ENCODE data around the gene MOSPD2. TPM values are rescaled to one million over a fixed set of nuclear protein-coding genes. Genes with fewer than 3 reads are reported as not detected.

The MOSPD2 gene
- polyA plus RNA-seq, 1 experiment: 7.1 TPM

DNA sequence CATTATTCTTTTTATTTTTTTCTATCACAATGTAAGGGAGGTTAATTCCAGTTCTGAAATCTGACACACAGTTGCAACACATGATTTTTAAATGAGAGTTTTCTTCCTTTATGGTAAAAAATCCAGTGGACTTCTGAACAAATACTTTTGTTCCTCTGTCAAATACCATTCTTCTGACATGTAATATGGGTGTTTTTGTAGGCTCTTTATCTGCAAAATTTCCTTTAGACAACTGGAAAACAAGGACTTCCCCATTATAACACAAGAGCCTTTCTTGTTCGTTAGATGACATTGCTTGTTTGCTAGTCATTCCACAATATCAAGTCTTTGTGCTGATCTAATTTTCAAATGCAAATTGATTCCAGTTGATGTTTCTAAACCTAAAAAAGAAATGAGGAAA is 8.0 kb upstream of the MOSPD2 start:
- Histone ChIP-seq H3K4me3 (ENCODE audit: low read depth, low read length) (no peak overlapping the region), H3K36me3 (ENCODE audit: control insufficient read depth, insufficient read depth, low read length) (no peaks in the 10 kb centered on the region), H3K27me3 (ENCODE audit: control insufficient read depth, insufficient read depth, low read length) (no peaks in the 10 kb centered on the region)
- TF ChIP-seq, protein P1, sequence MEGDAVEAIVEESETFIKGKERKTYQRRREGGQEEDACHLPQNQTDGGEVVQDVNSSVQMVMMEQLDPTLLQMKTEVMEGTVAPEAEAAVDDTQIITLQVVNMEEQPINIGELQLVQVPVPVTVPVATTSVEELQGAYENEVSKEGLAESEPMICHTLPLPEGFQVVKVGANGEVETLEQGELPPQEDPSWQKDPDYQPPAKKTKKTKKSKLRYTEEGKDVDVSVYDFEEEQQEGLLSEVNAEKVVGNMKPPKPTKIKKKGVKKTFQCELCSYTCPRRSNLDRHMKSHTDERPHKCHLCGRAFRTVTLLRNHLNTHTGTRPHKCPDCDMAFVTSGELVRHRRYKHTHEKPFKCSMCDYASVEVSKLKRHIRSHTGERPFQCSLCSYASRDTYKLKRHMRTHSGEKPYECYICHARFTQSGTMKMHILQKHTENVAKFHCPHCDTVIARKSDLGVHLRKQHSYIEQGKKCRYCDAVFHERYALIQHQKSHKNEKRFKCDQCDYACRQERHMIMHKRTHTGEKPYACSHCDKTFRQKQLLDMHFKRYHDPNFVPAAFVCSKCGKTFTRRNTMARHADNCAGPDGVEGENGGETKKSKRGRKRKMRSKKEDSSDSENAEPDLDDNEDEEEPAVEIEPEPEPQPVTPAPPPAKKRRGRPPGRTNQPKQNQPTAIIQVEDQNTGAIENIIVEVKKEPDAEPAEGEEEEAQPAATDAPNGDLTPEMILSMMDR (IDR thresholded peaks at IDR 0.05; ENCODE audit: insufficient read depth, low read depth, low read length): no peak
- POLR2A ChIA-PET: no interaction called here
- CTCF ChIA-PET: no interaction called here
- DNase-seq (ENCODE audit: low read depth): peak; percentile 15

DNA sequence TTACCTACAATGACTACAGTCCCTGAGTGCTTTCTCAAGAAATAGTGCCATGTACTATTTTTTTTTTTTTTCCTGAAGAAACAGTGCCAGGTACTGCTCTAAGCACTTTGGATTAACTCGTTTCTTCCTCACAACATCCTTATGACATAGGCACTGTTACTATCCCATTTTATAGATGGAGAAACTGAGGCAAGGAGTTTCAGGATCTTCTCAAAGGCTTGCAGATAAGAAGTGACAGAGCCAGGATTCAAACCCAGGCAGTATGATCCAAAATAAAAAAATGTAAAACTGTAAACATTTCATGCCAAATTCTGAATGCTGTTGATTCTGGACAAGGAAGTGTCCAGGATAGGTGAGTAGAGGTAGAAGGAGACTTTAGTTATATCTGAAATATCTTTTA is 1.5 kb upstream of the MOSPD2 start:
- POLR2A ChIA-PET: no interaction called here
- CTCF ChIA-PET: no interaction called here
- no peaks in the 10 kb centered on the region for H3K36me3 ChIP-seq (ENCODE audit: control insufficient read depth, insufficient read depth, low read length)
- DNase-seq (ENCODE audit: low read depth): no peak
- H3K27me3 ChIP-seq (ENCODE audit: control insufficient read depth, insufficient read depth, low read length): no peaks in the 10 kb centered on the region
- TF ChIP-seq, protein P1 (IDR thresholded peaks at IDR 0.05; ENCODE audit: insufficient read depth, low read depth, low read length): no peak
- H3K4me3 ChIP-seq (ENCODE audit: low read depth, low read length): no peak overlapping the region

DNA sequence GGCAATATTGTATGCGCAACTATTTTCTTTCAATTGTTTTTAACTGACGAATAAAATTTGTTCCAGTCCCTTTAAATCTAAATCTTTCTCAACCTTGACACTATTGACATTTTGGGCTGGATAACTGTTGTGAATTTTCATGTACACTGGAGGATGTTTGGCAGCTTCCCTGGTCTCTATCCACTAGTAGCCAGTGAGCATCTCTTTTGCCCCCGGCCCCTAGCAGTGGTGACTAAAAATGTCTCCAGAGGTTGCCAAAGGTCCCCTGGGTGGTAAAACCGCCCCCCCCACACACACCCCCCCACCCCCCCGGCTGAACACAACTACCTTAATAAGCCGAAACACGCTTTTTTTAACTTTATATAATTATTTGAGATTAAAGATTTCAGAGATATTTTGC is 866 bp upstream of the MOSPD2 start:
- H3K4me3 ChIP-seq (ENCODE audit: low read depth, low read length): peak overlapping the region; percentile 67
- CTCF ChIA-PET: no interaction called here
- no peak for DNase-seq (ENCODE audit: low read depth)
- POLR2A ChIA-PET: no interaction called here
- no peaks in the 10 kb centered on the region for H3K27me3 ChIP-seq (ENCODE audit: control insufficient read depth, insufficient read depth, low read length)
- TF ChIP-seq, protein P1 (IDR thresholded peaks at IDR 0.05; ENCODE audit: insufficient read depth, low read depth, low read length): no peak
- no peaks in the 10 kb centered on the region for H3K36me3 ChIP-seq (ENCODE audit: control insufficient read depth, insufficient read depth, low read length)

DNA sequence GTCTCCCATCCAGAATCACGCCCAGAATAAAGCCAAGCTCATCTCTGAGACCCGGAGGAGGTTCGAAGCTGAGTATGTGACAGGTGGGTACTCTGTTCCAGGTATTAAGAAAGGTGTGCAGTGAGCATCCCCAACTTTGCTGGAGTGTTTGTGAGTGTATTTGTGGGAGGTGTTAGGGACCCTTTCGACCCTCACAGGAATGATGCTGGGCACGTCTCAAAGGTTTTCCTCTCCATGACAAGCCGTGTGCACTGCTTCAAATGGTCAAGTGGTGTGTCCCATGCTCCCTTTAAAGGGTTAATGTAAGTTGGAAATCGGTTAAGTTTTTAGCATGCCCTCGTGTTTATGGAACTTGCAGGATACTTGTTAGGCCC is 442 bp downstream of the MOSPD2 start:
- no peaks in the 10 kb centered on the region for H3K36me3 ChIP-seq (ENCODE audit: control insufficient read depth, insufficient read depth, low read length)
- POLR2A ChIA-PET: no interaction called here
- H3K4me3 ChIP-seq (ENCODE audit: low read depth, low read length): peak overlapping the region; percentile 76
- DNase-seq (ENCODE audit: low read depth): no peak
- TF ChIP-seq, protein P1 (IDR thresholded peaks at IDR 0.05; ENCODE audit: insufficient read depth, low read depth, low read length): no peak
- H3K27me3 ChIP-seq (ENCODE audit: control insufficient read depth, insufficient read depth, low read length): no peaks in the 10 kb centered on the region
- CTCF ChIA-PET: no interaction called here

DNA sequence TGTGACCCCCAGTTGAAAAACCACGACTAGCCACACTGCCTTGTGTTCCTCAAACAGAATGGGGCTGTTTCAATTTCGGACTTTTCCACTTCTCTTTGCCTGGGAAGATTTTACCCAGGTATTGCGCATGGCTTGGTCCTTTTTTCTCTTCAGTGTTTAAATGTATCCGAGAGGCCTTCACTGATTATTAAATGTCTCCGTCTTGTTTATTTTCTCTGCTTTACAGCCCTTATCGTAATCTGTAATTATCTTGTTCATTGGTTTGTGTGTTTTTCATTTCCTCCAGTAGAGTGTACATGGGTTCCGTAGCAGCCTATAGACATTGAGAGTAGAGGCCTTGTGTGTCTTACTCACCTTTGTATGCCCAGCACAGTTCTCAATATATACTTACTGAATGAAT is 2.4 kb downstream of the MOSPD2 start:
- ChIA-PET POLR2A (no interaction called here), CTCF (no interaction called here)
- Histone ChIP-seq H3K27me3 (ENCODE audit: control insufficient read depth, insufficient read depth, low read length) (no peaks in the 10 kb centered on the region), H3K4me3 (ENCODE audit: low read depth, low read length) (no peak overlapping the region), H3K36me3 (ENCODE audit: control insufficient read depth, insufficient read depth, low read length) (no peaks in the 10 kb centered on the region)
- TF ChIP-seq, protein P1 (IDR thresholded peaks at IDR 0.05; ENCODE audit: insufficient read depth, low read depth, low read length): no peak
- DNase-seq (ENCODE audit: low read depth): no peak
